Measurements from ENCODE around the gene RFX1. TPM values are rescaled to one million over a fixed set of nuclear protein-coding genes. Genes with fewer than 3 reads are reported as not detected.

Gene RFX1
- total RNA-seq, 1 donor from 2014 or later = 1.8 TPM

Other genes with a start within 250 kb of the RFX1 start
- gene MRI1, start 241.8 kb downstream of the RFX1 start, total RNA-seq = 20.4 and 24.5 TPM in 2 replicates
- gene C19orf53, start 231.9 kb downstream of the RFX1 start, total RNA-seq = 32.9 and 34.5 TPM in 2 replicates
- 8.5 and 18.6 TPM in 2 replicates for gene ZSWIM4, start 210.9 kb downstream of the RFX1 start, total RNA-seq
- 0.25 TPM in 1 of 2 replicates, not detected in the other for gene NANOS3, start 129.2 kb downstream of the RFX1 start, total RNA-seq
- gene BRME1, start 100.2 kb downstream of the RFX1 start, total RNA-seq = 0.25 and 0.39 TPM in 2 replicates
- gene CC2D1A, start 100.1 kb downstream of the RFX1 start, total RNA-seq = 3.7 and 5.6 TPM in 2 replicates
- gene PODNL1, start 67.9 kb downstream of the RFX1 start, total RNA-seq = 0.25 TPM in 1 of 2 replicates, not detected in the other
- gene DCAF15, start 53.8 kb downstream of the RFX1 start, total RNA-seq = 7.1 and 10.4 TPM in 2 replicates
- not detected in 2 replicates for gene RLN3, start 21.8 kb upstream of the RFX1 start, total RNA-seq
- 1.1 and 3.1 TPM in 2 replicates for gene IL27RA, start 25.4 kb upstream of the RFX1 start, total RNA-seq
- gene PALM3, start 55.8 kb upstream of the RFX1 start, total RNA-seq = under 0.01 TPM in 1 of 2 replicates, not detected in the other
- gene MISP3, start 66.5 kb upstream of the RFX1 start, total RNA-seq = 0.13 TPM in 2 replicates
- gene C19orf67, start 79.5 kb upstream of the RFX1 start, total RNA-seq = not detected in 2 replicates
- 7.8 and 12.3 TPM in 2 replicates for gene SAMD1, start 84.4 kb upstream of the RFX1 start, total RNA-seq
- 36.5 and 46.1 TPM in 2 replicates for gene PRKACA, start 111.4 kb upstream of the RFX1 start, total RNA-seq
- 10.1 and 17.8 TPM in 2 replicates for gene ASF1B, start 130.3 kb upstream of the RFX1 start, total RNA-seq
- gene ADGRL1, start 199.8 kb upstream of the RFX1 start, total RNA-seq = 3.2 and 9.5 TPM in 2 replicates